ENCODE measurements around the gene KDM3B. TPM values are rescaled to one million over a fixed set of nuclear protein-coding genes. Genes with fewer than 3 reads are reported as not detected.
A peak's percentile ranks its signal among the peaks of the same experiment; 100 is the strongest.

The KDM3B gene
- total RNA-seq, 1 donor from 2014 or later, result 97.7 TPM

DNA sequence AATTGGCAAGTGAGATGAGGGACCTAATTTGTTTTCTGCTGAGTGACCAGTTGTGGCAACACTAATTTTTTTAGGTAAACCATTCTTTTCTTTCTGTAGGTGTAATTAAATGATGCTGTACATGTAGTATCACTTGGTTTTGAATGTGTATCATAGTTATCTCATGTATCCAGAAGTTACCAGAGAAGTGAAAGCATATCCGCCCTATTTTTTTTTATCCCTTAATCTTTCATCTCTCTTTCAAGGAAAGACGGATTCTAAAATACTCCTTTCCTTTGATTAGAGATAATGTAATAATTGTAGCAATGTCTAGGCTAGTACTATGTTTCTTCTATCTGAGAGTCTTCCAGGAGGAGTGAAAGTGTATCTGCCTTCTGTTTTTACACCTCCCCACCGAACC lies 7.1 kb downstream of the KDM3B start:
- peaks cover 17% of the 10 kb centered on the region for H3K4me1 Mint-ChIP-seq (ENCODE audit: unreplicated experiment)
- DNase-seq (ENCODE audit: extremely low spot score, unreplicated experiment), result no peak
- H3K27me3 Mint-ChIP-seq, result no peaks in the 10 kb centered on the region
- peak overlapping the region; percentile 2 for H3K4me3 Mint-ChIP-seq
- no peak overlapping the region for H3K27ac Mint-ChIP-seq
- TF ChIP-seq, protein P1, sequence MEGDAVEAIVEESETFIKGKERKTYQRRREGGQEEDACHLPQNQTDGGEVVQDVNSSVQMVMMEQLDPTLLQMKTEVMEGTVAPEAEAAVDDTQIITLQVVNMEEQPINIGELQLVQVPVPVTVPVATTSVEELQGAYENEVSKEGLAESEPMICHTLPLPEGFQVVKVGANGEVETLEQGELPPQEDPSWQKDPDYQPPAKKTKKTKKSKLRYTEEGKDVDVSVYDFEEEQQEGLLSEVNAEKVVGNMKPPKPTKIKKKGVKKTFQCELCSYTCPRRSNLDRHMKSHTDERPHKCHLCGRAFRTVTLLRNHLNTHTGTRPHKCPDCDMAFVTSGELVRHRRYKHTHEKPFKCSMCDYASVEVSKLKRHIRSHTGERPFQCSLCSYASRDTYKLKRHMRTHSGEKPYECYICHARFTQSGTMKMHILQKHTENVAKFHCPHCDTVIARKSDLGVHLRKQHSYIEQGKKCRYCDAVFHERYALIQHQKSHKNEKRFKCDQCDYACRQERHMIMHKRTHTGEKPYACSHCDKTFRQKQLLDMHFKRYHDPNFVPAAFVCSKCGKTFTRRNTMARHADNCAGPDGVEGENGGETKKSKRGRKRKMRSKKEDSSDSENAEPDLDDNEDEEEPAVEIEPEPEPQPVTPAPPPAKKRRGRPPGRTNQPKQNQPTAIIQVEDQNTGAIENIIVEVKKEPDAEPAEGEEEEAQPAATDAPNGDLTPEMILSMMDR (conservative IDR thresholded peaks at IDR 0.05), result no peak
- H3K9me3 Mint-ChIP-seq, result no peaks in the 10 kb centered on the region
- H3K36me3 Mint-ChIP-seq, result peaks cover 12% of the 10 kb centered on the region

DNA sequence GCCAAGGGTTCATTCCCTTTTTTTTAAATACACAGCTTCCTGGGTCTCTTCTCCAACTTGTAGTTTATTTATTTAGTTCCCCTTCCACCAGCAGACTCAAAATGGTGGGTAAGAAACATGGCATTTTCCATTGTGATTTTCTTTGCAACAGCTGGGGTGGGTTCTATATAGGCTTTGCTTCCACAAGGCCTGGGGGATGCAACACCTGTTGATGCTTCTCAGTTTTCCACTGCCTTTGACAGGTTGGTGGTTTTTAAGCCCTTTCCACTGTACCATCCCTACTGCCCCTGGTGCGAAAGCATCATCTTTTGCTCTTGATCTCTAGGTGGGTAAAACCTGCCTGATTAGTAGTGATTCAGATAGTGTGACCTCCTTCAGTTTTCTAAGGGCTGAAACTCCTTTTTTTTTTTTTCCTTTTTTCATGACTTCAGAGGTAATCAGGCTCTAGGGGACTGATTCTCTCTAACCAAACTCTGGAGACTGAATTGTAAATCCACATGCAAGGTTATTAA lies 8.5 kb downstream of the KDM3B start:
- H3K4me3 Mint-ChIP-seq, result no peak overlapping the region
- peak overlapping the region; percentile 10 for H3K27ac Mint-ChIP-seq
- no peak for DNase-seq (ENCODE audit: extremely low spot score, unreplicated experiment)
- H3K4me1 Mint-ChIP-seq (ENCODE audit: unreplicated experiment), result peaks cover 7% of the 10 kb centered on the region
- TF ChIP-seq, protein P1 (conservative IDR thresholded peaks at IDR 0.05), result no peak
- H3K27me3 Mint-ChIP-seq, result no peaks in the 10 kb centered on the region
- peaks cover 8% of the 10 kb centered on the region for H3K36me3 Mint-ChIP-seq
- no peaks in the 10 kb centered on the region for H3K9me3 Mint-ChIP-seq

DNA sequence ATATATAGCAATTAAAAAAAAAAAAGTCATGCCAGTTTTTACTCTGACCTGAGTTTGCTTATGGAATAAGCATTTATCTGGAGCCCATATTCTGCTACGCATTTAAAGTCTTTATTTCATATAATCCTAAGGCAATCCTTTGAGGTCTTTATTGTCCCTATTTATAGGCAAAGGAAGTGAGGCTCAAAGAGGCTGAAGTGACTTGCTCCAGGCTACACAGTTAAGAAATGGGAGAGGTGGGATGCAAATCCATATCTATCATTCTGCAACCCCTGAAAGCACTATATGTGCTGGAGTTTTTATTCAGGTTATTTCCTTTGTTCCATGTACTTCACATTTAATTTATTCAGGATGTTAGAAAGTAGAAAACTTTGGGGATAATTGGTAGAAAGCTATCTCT lies 12.1 kb downstream of the KDM3B start:
- Mint-ChIP-seq H3K27ac (no peak overlapping the region), H3K27me3 (no peaks in the 10 kb centered on the region), H3K36me3 (peaks cover 6% of the 10 kb centered on the region), H3K4me1 (ENCODE audit: unreplicated experiment) (peaks cover 20% of the 10 kb centered on the region), H3K9me3 (no peaks in the 10 kb centered on the region), H3K4me3 (no peak overlapping the region)
- no peak for DNase-seq (ENCODE audit: extremely low spot score, unreplicated experiment)
- TF ChIP-seq, protein P1 (conservative IDR thresholded peaks at IDR 0.05), result no peak

DNA sequence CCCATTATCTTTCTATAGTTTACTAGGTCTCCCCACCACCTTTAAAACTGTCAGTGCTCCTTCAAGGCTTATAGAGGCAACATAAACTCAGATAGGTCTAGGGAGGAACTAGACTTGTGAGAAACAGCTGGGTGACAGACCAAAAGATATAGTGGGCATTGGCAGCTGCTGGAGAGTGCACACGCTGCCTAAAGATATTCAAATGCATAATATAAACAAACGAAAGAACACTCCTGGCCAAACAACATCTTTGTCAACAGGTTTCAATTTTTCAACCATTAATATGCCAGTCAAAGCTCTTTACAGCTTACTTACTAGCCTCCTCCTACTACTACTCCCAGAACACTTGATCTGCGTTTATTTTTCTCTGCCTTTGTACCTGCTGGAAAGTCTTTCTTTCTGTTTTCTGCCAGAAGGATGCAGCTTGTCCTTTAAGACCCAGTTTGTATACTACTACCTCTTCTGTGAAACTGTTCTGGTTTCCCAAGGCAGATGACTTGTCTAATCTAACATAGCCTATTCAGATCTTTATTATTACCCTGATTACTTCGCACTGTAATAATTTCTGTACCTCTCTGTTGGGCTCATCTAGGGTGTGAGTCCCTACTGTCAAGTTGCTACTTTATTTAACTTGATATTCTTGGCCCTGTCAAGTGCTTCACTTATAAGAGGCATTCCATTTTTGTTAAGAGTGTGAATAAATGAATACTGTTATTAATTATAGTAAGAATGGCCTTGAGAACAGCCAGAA lies 14.3 kb downstream of the KDM3B start:
- no peaks in the 10 kb centered on the region for H3K36me3 Mint-ChIP-seq
- DNase-seq (ENCODE audit: extremely low spot score, unreplicated experiment), result no peak
- no peak overlapping the region for H3K4me3 Mint-ChIP-seq
- H3K9me3 Mint-ChIP-seq, result no peaks in the 10 kb centered on the region
- H3K4me1 Mint-ChIP-seq (ENCODE audit: unreplicated experiment), result peaks cover 16% of the 10 kb centered on the region
- TF ChIP-seq, protein P1 (conservative IDR thresholded peaks at IDR 0.05), result no peak
- no peaks in the 10 kb centered on the region for H3K27me3 Mint-ChIP-seq
- no peak overlapping the region for H3K27ac Mint-ChIP-seq

DNA sequence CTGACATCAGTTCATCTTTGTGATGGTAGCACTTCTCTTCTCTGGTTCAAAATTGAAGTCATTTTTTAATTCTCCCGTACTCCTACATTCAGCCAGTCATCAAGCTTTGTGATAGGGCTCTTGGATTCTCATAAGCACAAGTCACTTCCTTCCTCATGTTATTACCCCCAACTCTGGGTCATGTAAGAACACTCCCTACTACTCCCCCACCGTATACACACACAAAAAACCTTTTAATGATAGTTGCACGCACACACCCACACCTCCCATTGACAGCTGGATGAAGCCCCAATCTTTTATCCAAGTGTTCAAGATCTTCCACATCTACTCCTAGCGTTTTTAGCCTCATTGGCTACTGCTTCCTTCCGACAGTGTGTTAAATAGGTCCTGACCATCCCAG lies 16.8 kb downstream of the KDM3B start:
- no peaks in the 10 kb centered on the region for H3K36me3 Mint-ChIP-seq
- no peaks in the 10 kb centered on the region for H3K27me3 Mint-ChIP-seq
- TF ChIP-seq, protein P1 (conservative IDR thresholded peaks at IDR 0.05), result no peak
- H3K27ac Mint-ChIP-seq, result peak overlapping the region; percentile 38
- DNase-seq (ENCODE audit: extremely low spot score, unreplicated experiment), result no peak
- H3K4me3 Mint-ChIP-seq, result no peak overlapping the region
- H3K4me1 Mint-ChIP-seq (ENCODE audit: unreplicated experiment), result peaks cover 16% of the 10 kb centered on the region
- no peaks in the 10 kb centered on the region for H3K9me3 Mint-ChIP-seq

All from type B pancreatic cell (in vitro differentiated cells).